ENCODE data around the gene MAP3K7CL. TPM values are rescaled to one million over a fixed set of nuclear protein-coding genes. Genes with fewer than 3 reads are reported as not detected.

MAP3K7CL gene, protein sequence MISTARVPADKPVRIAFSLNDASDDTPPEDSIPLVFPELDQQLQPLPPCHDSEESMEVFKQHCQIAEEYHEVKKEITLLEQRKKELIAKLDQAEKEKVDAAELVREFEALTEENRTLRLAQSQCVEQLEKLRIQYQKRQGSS
- total RNA-seq = 119 TPM

DNA sequence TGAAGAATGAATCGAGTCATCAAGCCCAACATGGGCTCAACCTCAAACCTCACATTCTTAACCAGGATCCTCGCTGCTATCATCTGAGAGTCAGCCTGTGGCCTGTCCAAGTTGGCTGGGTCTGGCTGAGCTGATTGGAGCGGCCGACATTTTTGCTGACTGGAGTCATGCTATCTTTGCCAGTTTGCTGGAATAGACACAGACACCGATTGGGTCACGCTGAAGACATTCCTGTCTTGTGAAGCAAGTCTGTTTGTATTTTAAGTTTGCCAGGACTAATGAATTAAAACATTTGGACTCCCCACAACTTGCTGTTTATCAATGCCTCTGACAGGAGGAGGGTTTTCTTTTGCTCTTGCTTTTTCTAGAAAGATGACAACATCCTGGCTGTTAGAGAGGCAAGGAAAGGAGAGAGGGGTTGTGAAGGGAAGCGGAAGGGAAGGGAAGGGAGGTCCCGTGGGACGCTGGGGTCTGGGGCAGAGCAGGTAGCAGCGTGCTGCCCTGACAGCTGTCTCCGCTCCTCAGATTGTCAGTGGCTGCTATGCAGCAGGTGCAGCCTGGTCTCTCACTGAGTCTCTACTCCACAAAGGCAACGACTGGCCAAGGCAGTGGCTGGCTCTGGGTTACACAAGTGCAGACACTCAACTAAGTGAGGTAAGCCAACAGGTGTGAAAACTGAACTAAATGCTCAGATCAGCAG is at the start of gene MAP3K7CL:
MAP3K7CL (plus strand) TSS at position 375 of the 700 bp plus-strand sequence. CDS start 2,701 bp downstream, outside the sequence.
- no peaks in the 10 kb centered on the region for H3K27me3 ChIP-seq (ENCODE audit: insufficient read depth, low read length)
- H3K9me3 ChIP-seq (ENCODE audit: low read depth, low read length) = no peaks in the 10 kb centered on the region
- no peak within 1 kb of the TSS for H3K4me3 ChIP-seq (ENCODE audit: low read length)
- no peaks in the 10 kb centered on the region for H3K4me1 ChIP-seq (ENCODE audit: insufficient read depth, low read length)

DNA sequence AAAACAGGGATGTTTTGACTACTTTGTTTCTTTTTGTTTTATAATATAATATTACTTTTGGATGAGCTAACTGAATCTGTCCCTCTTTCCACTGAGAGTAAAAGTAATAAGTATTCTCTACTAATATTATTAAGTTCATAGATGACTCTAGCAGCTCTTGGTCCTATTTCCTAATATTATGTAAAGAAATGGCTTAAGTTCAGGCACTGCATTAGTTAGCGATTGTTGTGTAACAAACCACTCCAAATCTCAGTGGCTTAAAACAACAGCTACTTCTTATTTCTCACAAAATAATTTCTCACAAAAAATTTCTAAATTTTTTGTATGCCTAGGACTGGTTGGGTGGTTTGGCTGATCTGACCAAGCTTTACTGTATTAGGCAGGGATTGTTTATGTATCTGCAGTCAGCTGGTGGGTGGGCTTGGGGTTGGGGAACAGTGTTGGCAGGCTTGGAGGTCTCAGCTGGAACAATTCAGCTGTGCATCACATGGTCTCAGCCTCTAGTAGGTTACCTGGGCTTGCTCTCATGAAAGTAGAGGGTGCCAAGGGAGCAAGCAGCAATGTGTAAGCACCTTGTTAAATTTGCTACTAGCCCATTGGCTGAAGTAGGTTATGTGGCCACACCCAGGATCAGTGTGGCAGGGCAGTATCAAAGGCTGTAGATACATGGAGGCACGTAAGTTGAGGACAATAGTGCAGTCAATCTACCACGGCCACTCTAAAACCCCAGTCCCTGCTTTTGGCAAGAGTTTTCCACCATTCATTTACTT is 48.2 kb upstream of the MAP3K7CL start:
- H3K4me3 ChIP-seq (ENCODE audit: low read length) = no peak overlapping the region
- no peaks in the 10 kb centered on the region for H3K9me3 ChIP-seq (ENCODE audit: low read depth, low read length)
- no peaks in the 10 kb centered on the region for H3K27me3 ChIP-seq (ENCODE audit: insufficient read depth, low read length)
- peaks cover 48% of the 10 kb centered on the region for H3K4me1 ChIP-seq (ENCODE audit: insufficient read depth, low read length)

DNA sequence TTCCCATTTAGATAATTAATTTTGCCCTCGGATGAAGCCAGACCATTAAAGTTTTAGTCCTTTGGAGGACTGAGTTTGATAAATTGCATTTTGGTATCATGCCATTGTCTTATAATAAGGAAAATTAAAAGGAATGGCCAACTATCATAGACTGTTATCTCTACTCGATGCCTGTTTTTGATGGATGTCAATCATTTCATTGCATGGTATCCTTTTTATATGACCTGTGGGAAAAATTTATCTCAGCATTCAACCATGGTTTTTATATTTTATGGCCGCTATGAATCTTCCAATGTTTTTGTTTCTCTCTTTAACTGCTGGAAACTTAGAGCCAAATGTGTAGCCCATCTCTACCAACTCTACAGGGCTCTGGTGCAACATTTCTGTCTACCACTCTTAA is 47.1 kb upstream of the MAP3K7CL start:
- Histone ChIP-seq H3K27me3 (ENCODE audit: insufficient read depth, low read length) (no peaks in the 10 kb centered on the region), H3K4me3 (ENCODE audit: low read length) (no peak overlapping the region), H3K9me3 (ENCODE audit: low read depth, low read length) (no peaks in the 10 kb centered on the region), H3K4me1 (ENCODE audit: insufficient read depth, low read length) (peaks cover 43% of the 10 kb centered on the region)

DNA sequence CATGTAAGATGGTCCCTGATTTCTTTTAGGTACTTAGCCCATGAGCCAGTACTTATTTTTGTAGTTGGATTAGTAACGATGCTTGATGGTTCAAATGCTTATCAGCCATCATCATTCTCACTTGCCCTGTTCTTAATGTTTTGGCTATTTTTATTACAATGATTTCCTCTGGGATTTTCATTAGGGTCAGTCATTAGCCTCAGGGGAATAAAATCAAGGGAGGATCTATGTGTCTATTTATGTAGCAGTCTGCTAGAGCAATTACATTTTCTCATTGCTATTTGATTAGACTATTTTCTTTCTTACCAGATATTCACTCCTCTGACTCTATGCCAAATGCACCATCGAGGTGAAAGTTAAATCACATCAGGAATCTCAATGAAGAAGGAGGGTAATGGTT is 46.1 kb upstream of the MAP3K7CL start:
- Histone ChIP-seq H3K4me3 (ENCODE audit: low read length) (no peak overlapping the region), H3K27me3 (ENCODE audit: insufficient read depth, low read length) (no peaks in the 10 kb centered on the region), H3K4me1 (ENCODE audit: insufficient read depth, low read length) (peaks cover 37% of the 10 kb centered on the region), H3K9me3 (ENCODE audit: low read depth, low read length) (no peaks in the 10 kb centered on the region)

DNA sequence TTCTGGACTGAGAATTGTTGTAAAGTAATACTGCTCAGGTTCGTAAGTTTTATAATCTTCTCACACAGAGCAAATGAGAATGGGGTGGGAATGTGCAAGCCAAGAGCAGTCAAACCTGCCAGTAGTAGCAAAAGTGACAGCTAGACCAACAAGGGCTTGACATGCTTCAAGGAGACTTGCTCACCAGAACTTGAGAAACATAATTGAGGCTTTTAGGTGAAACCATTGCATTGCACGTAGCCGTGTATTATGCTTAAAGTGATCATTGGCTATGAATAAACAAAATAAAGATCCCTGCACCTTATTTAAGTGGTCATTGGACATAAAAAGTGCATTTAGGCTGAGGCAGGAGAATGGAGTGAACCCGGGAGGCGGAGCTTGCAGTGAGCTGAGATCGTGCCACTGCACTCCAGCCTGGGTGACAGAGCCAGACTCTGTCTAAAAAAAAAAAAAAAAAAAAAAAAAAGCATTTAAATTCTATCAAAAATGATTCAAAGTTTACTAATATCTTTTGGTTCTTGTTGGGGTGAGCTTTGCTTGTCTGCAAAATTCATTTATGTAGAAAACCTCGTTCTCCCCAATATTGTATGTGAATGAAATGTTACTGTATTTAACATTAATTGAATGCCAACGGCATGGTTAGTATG is 45.2 kb upstream of the MAP3K7CL start:
- H3K4me1 ChIP-seq (ENCODE audit: insufficient read depth, low read length) = peaks cover 33% of the 10 kb centered on the region
- no peaks in the 10 kb centered on the region for H3K27me3 ChIP-seq (ENCODE audit: insufficient read depth, low read length)
- H3K4me3 ChIP-seq (ENCODE audit: low read length) = no peak overlapping the region
- H3K9me3 ChIP-seq (ENCODE audit: low read depth, low read length) = no peaks in the 10 kb centered on the region

DNA sequence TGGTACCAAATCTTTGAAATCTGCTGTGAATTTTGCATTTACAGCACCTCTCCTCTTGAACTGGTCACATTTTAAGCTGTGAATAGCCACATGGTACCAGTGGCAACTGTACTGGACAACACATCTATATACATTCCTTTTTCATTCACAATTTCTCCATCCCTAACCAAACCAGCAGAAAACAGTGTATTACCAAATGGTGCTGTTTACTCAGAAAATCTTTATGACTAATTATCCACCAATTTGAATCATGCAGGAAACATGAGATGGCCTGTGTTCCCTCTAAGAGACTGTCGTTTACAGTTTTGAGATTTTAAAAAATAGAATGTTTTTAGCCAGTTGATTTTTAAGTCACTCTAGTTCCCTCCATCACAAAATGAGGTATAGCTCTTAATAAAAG is 39.4 kb upstream of the MAP3K7CL start:
- H3K4me1 ChIP-seq (ENCODE audit: insufficient read depth, low read length) = peaks cover 20% of the 10 kb centered on the region
- H3K27me3 ChIP-seq (ENCODE audit: insufficient read depth, low read length) = no peaks in the 10 kb centered on the region
- H3K4me3 ChIP-seq (ENCODE audit: low read length) = no peak overlapping the region
- no peaks in the 10 kb centered on the region for H3K9me3 ChIP-seq (ENCODE audit: low read depth, low read length)

DNA sequence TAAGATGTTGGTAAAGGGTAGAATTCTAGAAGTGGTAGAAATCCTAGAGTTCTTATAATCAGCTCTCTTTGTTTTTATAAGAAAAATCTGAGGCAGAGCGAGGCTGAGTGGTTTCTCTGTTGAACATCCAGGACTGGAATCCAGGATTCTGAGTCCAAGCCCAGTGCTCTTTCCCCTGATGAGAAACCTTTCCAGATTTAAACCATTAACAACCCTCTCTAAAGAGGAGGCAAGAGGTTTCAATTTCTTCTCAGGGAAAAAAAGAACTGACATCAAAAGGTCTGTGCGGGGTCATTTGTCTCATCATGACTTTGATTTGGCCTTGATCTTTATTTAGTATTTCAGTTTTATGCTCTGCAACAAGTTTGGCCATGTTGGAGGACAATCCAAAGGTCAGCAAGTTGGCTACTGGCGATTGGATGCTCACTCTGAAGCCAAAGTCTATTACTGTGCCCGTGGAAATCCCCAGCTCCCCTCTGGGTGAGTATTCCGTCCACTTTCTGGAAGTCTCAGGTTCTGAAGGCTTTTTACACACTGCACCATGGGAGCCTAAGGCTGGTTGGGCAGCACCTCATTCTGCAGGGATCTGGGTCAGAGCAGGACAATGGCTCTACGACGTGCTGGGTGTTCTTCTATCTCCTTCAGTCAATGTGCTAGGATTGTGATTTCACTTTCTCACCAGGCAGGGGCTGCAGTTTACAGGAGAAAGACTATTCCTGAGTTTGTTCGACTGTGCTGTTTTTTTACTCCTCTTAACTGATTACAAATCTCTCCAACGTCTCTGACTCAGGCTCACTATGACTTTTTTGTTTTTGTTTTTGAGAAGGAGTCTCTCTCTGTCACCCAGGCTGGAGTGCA is 38.1 kb upstream of the MAP3K7CL start:
- peaks cover 31% of the 10 kb centered on the region for H3K4me1 ChIP-seq (ENCODE audit: insufficient read depth, low read length)
- H3K27me3 ChIP-seq (ENCODE audit: insufficient read depth, low read length) = no peaks in the 10 kb centered on the region
- no peaks in the 10 kb centered on the region for H3K9me3 ChIP-seq (ENCODE audit: low read depth, low read length)
- H3K4me3 ChIP-seq (ENCODE audit: low read length) = no peak overlapping the region

DNA sequence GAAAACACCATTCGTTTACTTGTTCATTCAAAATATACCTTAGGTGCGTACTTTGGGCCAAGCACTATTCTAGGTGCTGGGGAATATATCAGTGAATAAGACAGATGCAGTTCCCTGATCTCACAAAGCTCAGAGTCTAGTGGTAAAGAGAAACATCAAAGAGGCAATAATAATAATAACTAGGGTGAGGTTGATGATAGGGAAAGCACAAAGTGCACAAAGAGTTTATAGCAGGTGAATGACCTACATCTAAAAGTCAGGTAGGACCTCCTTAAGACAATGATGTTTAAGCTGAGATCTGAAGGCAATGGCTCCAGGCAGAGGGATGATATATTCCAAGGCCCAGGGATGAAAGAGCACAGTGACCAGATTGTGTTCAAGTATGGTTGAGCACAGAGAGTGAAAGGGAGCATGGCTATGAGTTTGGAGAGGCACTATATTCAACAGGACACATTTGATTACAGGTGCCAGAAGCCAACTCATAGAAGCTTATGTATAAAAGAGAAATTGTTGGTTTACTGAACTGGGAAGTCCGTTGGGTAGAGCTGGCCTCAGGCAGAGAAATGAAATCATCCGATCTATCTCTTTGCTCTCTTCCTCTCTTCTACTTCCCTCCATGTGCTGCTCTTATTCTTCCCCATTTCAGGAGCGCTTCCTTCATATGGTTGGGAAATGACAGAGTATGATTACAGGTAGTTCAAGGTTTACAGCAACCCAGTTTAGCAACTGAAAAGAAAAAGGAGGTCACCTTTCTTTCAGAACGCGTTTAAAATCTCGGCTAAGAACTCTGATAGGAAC is 34.0 kb upstream of the MAP3K7CL start:
- H3K4me1 ChIP-seq (ENCODE audit: insufficient read depth, low read length) = peaks cover 48% of the 10 kb centered on the region
- H3K27me3 ChIP-seq (ENCODE audit: insufficient read depth, low read length) = no peaks in the 10 kb centered on the region
- H3K4me3 ChIP-seq (ENCODE audit: low read length) = no peak overlapping the region
- no peaks in the 10 kb centered on the region for H3K9me3 ChIP-seq (ENCODE audit: low read depth, low read length)

DNA sequence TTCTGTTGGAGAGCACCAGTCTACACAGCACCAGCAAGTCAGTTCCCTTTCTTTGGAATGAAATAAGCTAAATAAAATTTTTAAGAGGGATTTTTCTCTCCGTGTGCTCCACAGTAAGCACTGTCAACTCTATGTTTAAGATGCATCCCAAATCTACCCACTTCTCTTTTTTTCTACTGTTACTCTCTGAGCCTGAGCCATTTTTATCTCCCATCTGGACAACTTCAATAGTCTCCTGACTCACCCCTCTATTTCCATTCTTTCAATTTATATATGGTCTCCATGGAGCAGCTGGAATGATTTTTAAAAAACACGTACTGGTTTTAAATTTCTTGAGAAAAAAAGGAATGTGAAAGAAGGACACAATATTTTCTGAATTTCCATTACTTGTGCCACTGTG is 32.3 kb upstream of the MAP3K7CL start:
- no peak overlapping the region for H3K4me3 ChIP-seq (ENCODE audit: low read length)
- no peaks in the 10 kb centered on the region for H3K27me3 ChIP-seq (ENCODE audit: insufficient read depth, low read length)
- peaks cover 48% of the 10 kb centered on the region for H3K4me1 ChIP-seq (ENCODE audit: insufficient read depth, low read length)
- no peaks in the 10 kb centered on the region for H3K9me3 ChIP-seq (ENCODE audit: low read depth, low read length)

DNA sequence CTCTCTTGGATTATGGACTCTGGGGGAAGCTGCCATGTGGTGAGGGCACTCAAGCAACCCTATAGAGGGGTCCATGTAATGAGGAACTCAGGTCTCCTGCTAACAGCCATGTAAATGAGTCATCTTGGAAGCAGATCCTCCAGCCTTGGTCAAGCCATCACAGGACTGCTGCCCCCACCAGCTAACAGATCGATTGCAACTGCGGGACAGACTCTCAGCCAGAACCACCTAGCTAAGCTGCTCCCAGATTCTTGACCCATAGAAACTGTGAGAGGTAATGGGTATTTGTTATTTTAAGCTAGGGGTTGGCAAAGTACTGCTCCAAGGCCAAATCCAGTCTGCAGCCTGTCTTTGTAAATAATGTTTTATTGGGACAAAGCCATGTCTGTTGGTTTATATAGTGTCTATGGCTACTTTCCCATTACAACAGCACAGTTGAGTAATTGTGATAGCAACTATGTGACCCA is 27.6 kb upstream of the MAP3K7CL start:
- peaks cover 27% of the 10 kb centered on the region for H3K4me1 ChIP-seq (ENCODE audit: insufficient read depth, low read length)
- no peak overlapping the region for H3K4me3 ChIP-seq (ENCODE audit: low read length)
- H3K27me3 ChIP-seq (ENCODE audit: insufficient read depth, low read length) = no peaks in the 10 kb centered on the region
- H3K9me3 ChIP-seq (ENCODE audit: low read depth, low read length) = no peaks in the 10 kb centered on the region

DNA sequence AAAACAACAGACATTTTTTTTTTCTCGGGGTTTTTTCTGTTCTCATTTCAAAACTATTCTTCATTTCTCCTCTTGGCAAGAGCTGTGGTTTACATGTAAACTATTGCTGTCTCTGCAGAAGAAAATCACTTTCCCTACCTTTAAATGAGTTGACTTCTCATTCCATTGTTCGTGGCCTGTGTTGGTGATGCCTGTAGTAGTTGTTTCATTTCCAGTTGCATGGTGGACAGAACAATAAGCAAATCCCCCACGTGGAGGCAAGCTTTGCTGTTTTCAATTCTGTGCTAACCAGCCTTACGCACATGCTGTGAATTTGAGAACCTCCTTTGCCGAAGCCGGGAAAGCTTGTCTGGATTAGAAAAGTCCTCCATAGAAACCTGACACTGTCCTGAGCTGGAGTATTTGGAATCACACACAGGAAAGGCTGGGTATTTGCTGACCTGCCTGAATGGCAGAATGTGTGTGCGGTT is 26.2 kb upstream of the MAP3K7CL start:
- H3K4me1 ChIP-seq (ENCODE audit: insufficient read depth, low read length) = peaks cover 13% of the 10 kb centered on the region
- H3K27me3 ChIP-seq (ENCODE audit: insufficient read depth, low read length) = no peaks in the 10 kb centered on the region
- H3K4me3 ChIP-seq (ENCODE audit: low read length) = no peak overlapping the region
- no peaks in the 10 kb centered on the region for H3K9me3 ChIP-seq (ENCODE audit: low read depth, low read length)

DNA sequence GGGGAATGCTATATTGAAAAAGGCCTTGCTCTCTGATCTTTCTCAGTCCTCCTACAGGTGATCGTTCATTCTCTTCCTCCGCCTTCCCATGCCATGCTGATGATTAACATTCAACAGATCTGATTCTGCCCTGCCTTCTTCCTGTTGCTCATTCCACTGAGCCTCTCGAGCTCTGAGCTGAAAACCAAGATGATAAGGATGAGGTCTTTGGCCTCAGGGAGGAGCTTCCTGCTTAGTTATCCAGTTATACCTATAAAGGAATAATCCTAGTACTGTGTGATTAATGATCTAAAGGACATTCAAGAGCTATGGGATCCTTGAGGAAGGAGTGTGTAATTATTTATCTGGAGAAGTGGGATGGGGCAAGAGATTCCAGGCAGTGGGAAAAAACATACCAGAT is 25.2 kb upstream of the MAP3K7CL start:
- H3K4me1 ChIP-seq (ENCODE audit: insufficient read depth, low read length) = peaks cover 7% of the 10 kb centered on the region
- H3K4me3 ChIP-seq (ENCODE audit: low read length) = no peak overlapping the region
- H3K27me3 ChIP-seq (ENCODE audit: insufficient read depth, low read length) = no peaks in the 10 kb centered on the region
- no peaks in the 10 kb centered on the region for H3K9me3 ChIP-seq (ENCODE audit: low read depth, low read length)

DNA sequence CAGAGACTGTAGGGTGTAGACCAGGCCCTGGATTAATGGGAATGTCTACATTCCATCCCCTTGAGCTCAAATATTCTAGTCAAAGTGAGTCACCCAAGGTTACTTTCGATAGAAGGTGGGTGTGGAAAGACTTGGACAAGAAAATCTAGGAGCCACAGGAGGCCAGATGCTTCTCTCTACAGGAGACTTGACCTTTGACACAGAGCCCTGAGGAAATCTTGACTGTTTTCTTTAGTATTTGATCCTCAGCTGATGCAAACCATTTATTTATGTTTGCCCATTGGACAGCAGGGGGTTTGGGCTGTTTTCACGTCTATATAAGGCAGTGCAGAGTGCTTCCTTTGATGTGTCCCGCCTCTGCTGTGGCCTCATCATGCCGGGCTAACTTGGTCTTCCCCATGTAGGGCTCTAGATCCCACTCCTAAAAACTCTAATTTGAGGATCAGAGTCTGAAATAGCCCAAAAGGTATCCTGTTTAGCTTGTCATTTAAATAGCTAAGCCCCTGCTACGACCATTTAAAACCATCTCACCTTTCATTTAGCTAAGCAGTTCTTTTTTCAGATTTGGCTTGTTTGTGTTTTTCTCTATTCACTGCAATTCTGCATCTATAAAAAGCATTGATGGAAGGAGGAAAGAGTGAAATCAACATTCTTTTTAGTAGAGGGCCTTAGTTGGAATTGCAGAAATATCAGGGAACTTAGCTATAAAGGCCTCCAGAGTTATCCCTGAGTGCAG is 15.5 kb upstream of the MAP3K7CL start:
- Histone ChIP-seq H3K27me3 (ENCODE audit: insufficient read depth, low read length) (no peaks in the 10 kb centered on the region), H3K4me3 (ENCODE audit: low read length) (no peak overlapping the region)

More for the DNA sequence above, 15.5 kb upstream of the MAP3K7CL start:
- Histone ChIP-seq H3K4me1 (ENCODE audit: insufficient read depth, low read length) (no peaks in the 10 kb centered on the region), H3K9me3 (ENCODE audit: low read depth, low read length) (no peaks in the 10 kb centered on the region)
